Body of pancreas (tissue), 4 donors: ENCODE data around the gene CTTNBP2NL. TPM values are rescaled to one million over a fixed set of nuclear protein-coding genes. Genes with fewer than 3 reads are reported as not detected.

Experiments used
- ATAC-seq: fragments of 150-250 bp; one replicate; pipeline ENCODE4 v1.9.1; 2016
- DNase-seq, 4 donors: peaks; one replicate each; pipeline ENCODE4 v3.0.0-alpha.2; 2019
- H3K27ac ChIP-seq, 4 donors: fragments of 200-600 bp; sonication (generic); 1 replicate in 3 of 4; 2 replicates in 1 of 4; pipeline versions ENCODE4 v1.5.1 to v1.6.1; 2016 to 2019; ENCODE audit warnings: mild to moderate bottlenecking in 1 of 4, mixed read lengths in 1 of 4, moderate library complexity in 1 of 4
- H3K27me3 ChIP-seq, 2 donors: fragments of 200-600 bp; sonication (generic); one replicate each; pipeline ENCODE4 v1.6.0; 2016; ENCODE audit warnings: mild to moderate bottlenecking in 1 of 2
- H3K36me3 ChIP-seq, 2 donors: fragments of 200-600 bp; sonication (generic); replicated peaks in 1 of 2; 2 replicates each; pipeline ENCODE4 v1.5.1; 2016; ENCODE audit warnings: low read depth in 2 of 2; ENCODE audit not compliant: insufficient read depth in 1 of 2
- H3K4me1 ChIP-seq: fragments of 200-600 bp; sonication (generic); one replicate; pipeline ENCODE4 v1.6.0; 2016
- H3K4me3 ChIP-seq, 2 donors: fragments of 200-600 bp; sonication (generic); 1 replicate in 1 of 2; 2 replicates in 1 of 2; pipeline ENCODE4 v1.5.1; 2016 to 2019
- H3K9me3 ChIP-seq, 3 donors: fragments of 200-600 bp; sonication (generic); 1 replicate in 2 of 3; 2 replicates in 1 of 3; pipeline ENCODE4 v1.5.1; 2016
- POLR2A ChIP-seq, 3 donors: fragments of 450-650 bp; IDR thresholded peaks; one replicate each; pipeline ENCODE4 v1.6.1; 2016; ENCODE audit warnings: antibody characterized with exemption in 3 of 3, mild to moderate bottlenecking in 2 of 3
- WGBS, 2 donors: methylation state at CpG; one replicate each; pipeline ENCODE4 v1.1.5; 2017; 5-methylcytosine and 5-hydroxymethylcytosine counted together
- intact Hi-C: fragments of 100-400 bp; cut with DNase I; formaldehyde crosslinking; loops from one replicate; pipeline ENCODE4 v1.15.1; 2023
- total RNA-seq, 2 donors: library from RNA; depleted of rRNA; stranded (reverse); fragments of >200 nt; gene quantifications; one replicate each; pipeline ENCODE4 v1.1.0, GENCODE V29; 2016
- TF ChIP-seq, protein P1 (sequence below), 7 experiments: fragments of 450-650 bp in 4 of 7; fragments of 200-600 bp in 3 of 7; sonication (generic) in 3 of 7; IDR thresholded peaks; one replicate each; pipeline ENCODE4 v1.5.1; 2016 to 2019; ENCODE audit warnings: antibody characterized with exemption in 7 of 7

Gene CTTNBP2NL, protein sequence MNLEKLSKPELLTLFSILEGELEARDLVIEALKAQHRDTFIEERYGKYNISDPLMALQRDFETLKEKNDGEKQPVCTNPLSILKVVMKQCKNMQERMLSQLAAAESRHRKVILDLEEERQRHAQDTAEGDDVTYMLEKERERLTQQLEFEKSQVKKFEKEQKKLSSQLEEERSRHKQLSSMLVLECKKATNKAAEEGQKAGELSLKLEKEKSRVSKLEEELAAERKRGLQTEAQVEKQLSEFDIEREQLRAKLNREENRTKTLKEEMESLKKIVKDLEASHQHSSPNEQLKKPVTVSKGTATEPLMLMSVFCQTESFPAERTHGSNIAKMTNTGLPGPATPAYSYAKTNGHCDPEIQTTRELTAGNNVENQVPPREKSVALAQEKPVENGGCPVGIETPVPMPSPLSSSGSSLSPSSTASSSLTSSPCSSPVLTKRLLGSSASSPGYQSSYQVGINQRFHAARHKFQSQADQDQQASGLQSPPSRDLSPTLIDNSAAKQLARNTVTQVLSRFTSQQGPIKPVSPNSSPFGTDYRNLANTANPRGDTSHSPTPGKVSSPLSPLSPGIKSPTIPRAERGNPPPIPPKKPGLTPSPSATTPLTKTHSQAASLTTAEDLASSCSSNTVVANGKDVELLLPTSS
- total RNA-seq: 10 to 100 TPM in 1 of 2 donors, 1 to 10 TPM in 1; 8.6 to 15.2 TPM

DNA sequence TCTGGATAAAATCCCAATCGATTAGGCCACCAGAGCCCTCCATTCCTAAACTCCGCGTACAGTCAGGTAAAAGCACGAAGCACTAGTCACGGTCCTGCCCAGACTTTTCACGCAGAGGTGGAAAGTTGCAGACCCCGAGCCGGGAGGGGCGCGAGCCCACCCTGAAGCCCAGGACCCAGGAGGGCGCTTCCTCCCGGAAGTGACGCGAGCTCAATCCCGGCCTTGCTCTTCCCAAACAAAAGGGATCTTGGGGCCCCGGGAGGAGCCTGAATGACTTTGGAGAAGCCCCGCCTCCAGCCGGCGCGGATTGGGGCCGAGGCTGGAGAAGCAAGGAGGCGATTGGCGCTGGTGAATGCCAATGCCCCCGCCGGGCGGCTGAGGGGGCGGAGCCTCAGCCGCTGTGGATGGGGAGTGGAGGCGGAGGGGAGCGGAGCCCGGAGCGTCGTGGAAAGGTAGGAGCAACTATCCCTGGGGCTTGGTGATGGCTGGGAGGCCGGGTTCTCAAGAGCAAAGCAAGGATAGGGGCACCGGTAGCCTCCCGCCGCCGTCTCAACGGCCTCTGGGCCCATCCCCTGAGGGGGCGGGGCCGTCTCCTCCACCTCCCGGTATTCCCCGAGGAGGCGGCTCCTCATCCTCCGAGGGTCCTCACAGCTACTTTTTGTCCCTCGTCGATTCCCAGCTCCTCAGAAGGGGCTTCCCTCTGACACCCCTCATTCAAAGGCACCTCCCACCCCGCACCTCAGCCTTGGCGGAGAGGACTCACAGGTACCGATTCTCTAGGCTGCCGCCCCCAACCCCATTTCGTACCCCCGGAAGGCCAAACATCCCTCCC lies at the start of gene CTTNBP2NL:
CTTNBP2NL (plus strand) TSS at position 394 of the 832 bp plus-strand sequence. CDS start 19,952 bp downstream, outside the sequence.
- Histone ChIP-seq H3K9me3 (no peaks in the 10 kb centered on the region), H3K36me3 (no peaks in the 10 kb centered on the region), H3K27me3 (no peaks in the 10 kb centered on the region), H3K4me3 (peak within 1 kb of the TSS; percentile 28 to 94), H3K4me1 (peaks cover 60% of the 10 kb centered on the region), H3K27ac (peak within 1 kb of the TSS; percentile 75 to 93 (median 86))
- 0 to 2% methylated on average over 24 to 53 of the region's 53 CpGs for WGBS, 2 donors
- DNase-seq (peak; percentile 96 to 97 (median 96)), ATAC-seq (peak; percentile 98)
- peak in 2 of 3 donors; percentile 84 to 85 for TF ChIP-seq POLR2A (IDR thresholded peaks at IDR 0.05)
- TF ChIP-seq, protein P1, sequence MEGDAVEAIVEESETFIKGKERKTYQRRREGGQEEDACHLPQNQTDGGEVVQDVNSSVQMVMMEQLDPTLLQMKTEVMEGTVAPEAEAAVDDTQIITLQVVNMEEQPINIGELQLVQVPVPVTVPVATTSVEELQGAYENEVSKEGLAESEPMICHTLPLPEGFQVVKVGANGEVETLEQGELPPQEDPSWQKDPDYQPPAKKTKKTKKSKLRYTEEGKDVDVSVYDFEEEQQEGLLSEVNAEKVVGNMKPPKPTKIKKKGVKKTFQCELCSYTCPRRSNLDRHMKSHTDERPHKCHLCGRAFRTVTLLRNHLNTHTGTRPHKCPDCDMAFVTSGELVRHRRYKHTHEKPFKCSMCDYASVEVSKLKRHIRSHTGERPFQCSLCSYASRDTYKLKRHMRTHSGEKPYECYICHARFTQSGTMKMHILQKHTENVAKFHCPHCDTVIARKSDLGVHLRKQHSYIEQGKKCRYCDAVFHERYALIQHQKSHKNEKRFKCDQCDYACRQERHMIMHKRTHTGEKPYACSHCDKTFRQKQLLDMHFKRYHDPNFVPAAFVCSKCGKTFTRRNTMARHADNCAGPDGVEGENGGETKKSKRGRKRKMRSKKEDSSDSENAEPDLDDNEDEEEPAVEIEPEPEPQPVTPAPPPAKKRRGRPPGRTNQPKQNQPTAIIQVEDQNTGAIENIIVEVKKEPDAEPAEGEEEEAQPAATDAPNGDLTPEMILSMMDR (IDR thresholded peaks at IDR 0.05): peak in 1 of 7 experiments; percentile 7
- intact Hi-C loops: no loop called here

DNA sequence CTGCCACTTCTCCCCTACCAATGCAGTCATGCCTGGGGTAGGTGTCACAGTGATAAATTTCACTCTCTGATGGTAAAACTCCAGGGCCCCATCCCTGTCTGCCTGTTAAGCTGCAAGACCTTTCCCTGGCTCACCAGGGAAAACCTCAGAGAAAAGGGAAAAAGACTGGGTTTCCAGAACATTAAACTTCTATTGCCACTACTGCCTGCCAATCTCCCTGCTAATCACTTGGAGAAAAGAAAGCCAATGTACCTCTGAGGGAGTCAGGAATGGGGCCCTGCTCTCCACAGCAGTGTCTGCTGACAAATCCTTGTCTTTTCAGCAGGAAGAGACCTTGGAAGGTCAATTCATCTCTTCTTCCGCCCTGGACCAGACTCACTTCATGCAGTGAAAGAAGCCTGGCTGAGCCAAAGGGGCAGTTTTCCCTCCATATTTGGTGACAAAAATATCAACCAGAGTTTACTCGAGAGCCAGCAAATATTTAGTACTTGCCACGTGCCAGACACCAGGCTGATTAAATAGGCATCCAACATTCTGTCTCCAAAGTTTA lies 49.1 kb upstream of the CTTNBP2NL start:
- no peak for DNase-seq

DNA sequence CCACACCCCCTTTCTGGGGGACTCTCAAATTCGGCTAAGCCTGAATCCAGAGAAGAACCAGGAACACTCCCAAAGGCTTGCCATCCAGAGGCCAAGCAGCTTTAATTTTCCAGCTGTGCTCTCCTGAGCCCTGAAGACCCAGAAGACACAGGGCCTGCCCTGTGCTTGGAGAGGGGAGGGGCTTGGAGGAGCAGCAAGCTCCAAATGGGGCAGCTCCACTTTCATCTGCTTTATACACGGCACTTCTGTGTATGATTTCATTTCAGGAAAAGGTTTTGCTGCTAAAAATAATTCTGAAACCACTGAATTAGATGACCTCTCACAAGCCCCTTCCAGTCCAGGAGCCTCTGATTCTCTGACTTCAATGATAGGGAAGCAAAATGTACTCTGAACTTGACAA lies 39.2 kb upstream of the CTTNBP2NL start:
- Histone ChIP-seq H3K9me3 (no peaks in the 10 kb centered on the region), H3K27me3 (no peaks in the 10 kb centered on the region), H3K27ac (no peak overlapping the region), H3K36me3 (no peaks in the 10 kb centered on the region), H3K4me1 (no peaks in the 10 kb centered on the region), H3K4me3 (no peak overlapping the region)
- DNase-seq (no peak), ATAC-seq (no peak)
- intact Hi-C loops: no loop called here
- 53 to 76% methylated on average over 2 of the region's 2 CpGs for WGBS, 2 donors
- TF ChIP-seq, protein P1 (IDR thresholded peaks at IDR 0.05): no peak
- no peak for TF ChIP-seq POLR2A (IDR thresholded peaks at IDR 0.05)

More for the DNA sequence above, 49.1 kb upstream of the CTTNBP2NL start:
- no peaks in the 10 kb centered on the region for H3K27me3 ChIP-seq
- 46 to 64% methylated on average over 3 of the region's 3 CpGs for WGBS, 2 donors
- ATAC-seq: no peak
- intact Hi-C loops: no loop called here
- no peaks in the 10 kb centered on the region for H3K36me3 ChIP-seq
- no peak overlapping the region for H3K4me3 ChIP-seq
- no peak for TF ChIP-seq POLR2A (IDR thresholded peaks at IDR 0.05)
- TF ChIP-seq, protein P1 (IDR thresholded peaks at IDR 0.05): no peak
- H3K4me1 ChIP-seq: no peaks in the 10 kb centered on the region
- no peaks in the 10 kb centered on the region for H3K9me3 ChIP-seq
- no peak overlapping the region for H3K27ac ChIP-seq

DNA sequence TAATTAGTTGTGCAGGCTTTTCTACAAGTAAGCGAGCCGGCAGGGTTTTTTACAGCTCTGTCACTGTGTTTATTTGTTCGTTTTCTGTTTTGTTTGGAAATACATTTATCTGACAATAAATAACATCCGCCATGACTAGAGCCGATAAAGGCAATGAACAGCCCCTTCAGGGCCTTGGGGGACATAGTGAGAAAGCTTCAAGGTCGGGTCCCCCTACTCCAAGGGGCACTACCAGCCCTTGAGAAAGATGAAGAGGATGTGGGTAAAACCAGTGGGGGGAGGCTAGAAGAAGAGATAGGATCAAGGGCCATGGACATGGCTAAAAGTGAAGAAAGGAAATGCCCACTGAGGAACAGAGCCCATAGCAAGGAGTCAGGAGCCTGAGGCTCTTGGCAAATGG lies 38.5 kb upstream of the CTTNBP2NL start:
- WGBS, 2 donors: 49 to 67% methylated on average over 6 of the region's 6 CpGs
- DNase-seq (no peak), ATAC-seq (no peak)
- TF ChIP-seq, protein P1 (IDR thresholded peaks at IDR 0.05): no peak
- no peak for TF ChIP-seq POLR2A (IDR thresholded peaks at IDR 0.05)
- intact Hi-C loops: no loop called here
- Histone ChIP-seq H3K9me3 (no peaks in the 10 kb centered on the region), H3K27me3 (no peaks in the 10 kb centered on the region), H3K4me3 (no peak overlapping the region), H3K4me1 (no peaks in the 10 kb centered on the region), H3K27ac (no peak overlapping the region), H3K36me3 (no peaks in the 10 kb centered on the region)
